Measurements from ENCODE around the gene SLC25A41. TPM values are rescaled to one million over a fixed set of nuclear protein-coding genes. Genes with fewer than 3 reads are reported as not detected.

Gene SLC25A41
- total and polyA plus RNA-seq, 2 experiments from 2014 or later, result not detected

DNA sequence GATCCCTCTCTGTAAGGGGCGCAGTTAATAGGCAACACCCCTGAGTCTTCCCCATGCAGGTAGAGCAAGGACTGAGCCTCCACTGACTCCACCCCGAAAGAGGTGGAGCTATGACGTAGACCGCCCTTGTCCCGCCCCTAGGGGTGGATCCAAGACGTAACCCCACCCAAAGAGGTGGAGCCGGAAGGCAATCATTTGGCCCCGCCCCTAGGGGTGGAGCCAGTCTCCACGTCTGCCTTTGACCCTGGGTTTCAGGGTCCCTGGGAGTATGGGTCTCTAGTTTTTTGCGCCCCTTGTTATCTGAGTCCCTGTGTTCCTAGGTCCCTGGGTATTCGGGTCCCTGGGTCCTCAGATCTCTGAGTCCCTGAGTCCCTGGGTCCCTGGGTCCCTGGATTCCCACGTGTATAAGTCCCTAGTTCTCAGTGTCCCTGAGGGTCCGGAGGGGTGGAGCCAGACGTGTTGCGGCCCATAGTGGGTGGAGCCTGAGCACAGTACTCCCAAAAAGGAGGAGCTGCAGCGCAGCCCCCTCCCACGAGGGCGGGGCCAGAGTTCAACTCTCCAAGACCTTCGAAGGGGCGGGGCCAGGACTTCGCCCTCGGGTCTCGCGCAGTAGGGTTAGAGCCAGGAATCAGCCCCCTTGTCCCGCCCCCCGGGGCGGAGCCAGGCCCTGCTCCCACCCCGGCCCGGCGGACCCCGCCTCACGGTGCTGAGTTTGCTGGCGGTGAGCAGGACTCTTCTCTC lies 42.8 kb upstream of the SLC25A41 start:
- peak; percentile 76 for DNase-seq
- no peak for TF ChIP-seq EZH2 (IDR thresholded peaks at IDR 0.05; ENCODE audit: insufficient read depth, poor library complexity, severe bottlenecking)
- no peak for TF ChIP-seq EZH2phosphoT487 (IDR thresholded peaks at IDR 0.05; ENCODE audit: insufficient read depth, low read depth)
- in situ Hi-C loops (cut with MboI), result no loop called here
- H2AFZ ChIP-seq, result peak overlapping the region; percentile 38; the same call in 1 of the 2 replicates
- WGBS, 2 experiments (ENCODE audit: low coverage in 1 of 2, low lambda C conversion rate in 2 of 2, missing lambda C conversion rate in 2 of 2), result 7 to 9% methylated on average over 19 of the region's 33 CpGs
- H3F3A ChIP-seq (ENCODE audit: insufficient read depth), result no peaks in the 10 kb centered on the region
- H3K4me2 ChIP-seq (ENCODE audit: unreplicated experiment), result no peak overlapping the region
- no peak overlapping the region; the same call in 1 of the 2 replicates for H3K4me3 ChIP-seq
- H3K9ac ChIP-seq, result no peak overlapping the region
- no peaks in the 10 kb centered on the region for H3K79me2 ChIP-seq (ENCODE audit: insufficient read depth)
- no peaks in the 10 kb centered on the region for H3K9me2 ChIP-seq (ENCODE audit: insufficient read depth)
- H3K36me3 ChIP-seq (ENCODE audit: low read depth), result no peaks in the 10 kb centered on the region
- no peaks in the 10 kb centered on the region for H3K4me1 ChIP-seq (ENCODE audit: insufficient read depth)
- H3K27ac ChIP-seq, result no peak overlapping the region
- 0 out of 2 replicates have a peak, but pooled peaks cover 12% of the 10 kb centered on the region for H3K27me3 ChIP-seq (replicated peaks; ENCODE audit: insufficient read depth)
- H4K20me1 ChIP-seq (ENCODE audit: insufficient read depth), result no peaks in the 10 kb centered on the region
- no peaks in the 10 kb centered on the region for H3K9me3 ChIP-seq (ENCODE audit: low read depth)

- Histone ChIP-seq H3F3A (ENCODE audit: insufficient read depth) (no peaks in the 10 kb centered on the region), H3K4me1 (ENCODE audit: insufficient read depth) (no peaks in the 10 kb centered on the region), H3K4me3 (no peak overlapping the region), H3K9ac (no peak overlapping the region), H3K79me2 (ENCODE audit: insufficient read depth) (no peaks in the 10 kb centered on the region), H3K9me2 (ENCODE audit: insufficient read depth) (no peaks in the 10 kb centered on the region), H3K27me3 (replicated peaks; ENCODE audit: insufficient read depth) (0 out of 2 replicates have a peak, but pooled peaks cover 12% of the 10 kb centered on the region), H3K4me2 (ENCODE audit: unreplicated experiment) (no peak overlapping the region), H3K36me3 (ENCODE audit: low read depth) (no peaks in the 10 kb centered on the region), H4K20me1 (ENCODE audit: insufficient read depth) (no peaks in the 10 kb centered on the region), H2AFZ (no peak overlapping the region), H3K9me3 (ENCODE audit: low read depth) (no peaks in the 10 kb centered on the region), H3K27ac (no peak overlapping the region)
- WGBS, 2 experiments (ENCODE audit: low coverage in 1 of 2, low lambda C conversion rate in 2 of 2, missing lambda C conversion rate in 2 of 2), result 8 to 9% methylated on average over 39 to 49 of the region's 52 CpGs
- no peak for TF ChIP-seq EZH2 (IDR thresholded peaks at IDR 0.05; ENCODE audit: insufficient read depth, poor library complexity, severe bottlenecking)
- no peak for TF ChIP-seq EZH2phosphoT487 (IDR thresholded peaks at IDR 0.05; ENCODE audit: insufficient read depth, low read depth)
- in situ Hi-C loops (cut with MboI), result no loop called here
- DNase-seq, result no peak
These were observed 42.0 kb upstream of the SLC25A41 start for GRCh38 chr19:6475321-6476108.

DNA sequence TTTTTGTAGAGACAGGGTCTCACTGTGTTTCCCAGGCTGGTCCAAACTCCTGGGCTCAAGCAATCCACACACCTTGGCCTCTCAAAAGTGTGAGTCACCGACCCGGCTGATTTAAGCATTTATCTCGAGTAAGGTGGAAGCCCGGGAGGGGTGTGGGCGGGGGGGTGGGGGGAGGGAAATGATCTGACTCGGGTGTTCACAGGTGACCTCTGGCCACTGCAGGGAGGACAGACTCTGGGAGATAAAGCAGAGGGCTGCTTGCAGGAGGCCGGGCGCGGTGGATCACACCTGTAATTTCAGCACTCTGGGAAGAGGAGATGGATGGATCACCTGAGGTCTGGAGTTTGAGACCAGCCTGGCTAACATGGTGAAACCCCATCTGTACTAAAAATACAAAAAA lies 40.1 kb upstream of the SLC25A41 start:
- H3K4me3 ChIP-seq, result no peak overlapping the region
- H3K36me3 ChIP-seq (ENCODE audit: low read depth), result no peaks in the 10 kb centered on the region
- H3K4me1 ChIP-seq (ENCODE audit: insufficient read depth), result no peaks in the 10 kb centered on the region
- H3K9me2 ChIP-seq (ENCODE audit: insufficient read depth), result no peaks in the 10 kb centered on the region
- no peaks in the 10 kb centered on the region for H4K20me1 ChIP-seq (ENCODE audit: insufficient read depth)
- H3K4me2 ChIP-seq (ENCODE audit: unreplicated experiment), result no peak overlapping the region
- no peak for DNase-seq
- no peaks in the 10 kb centered on the region for H3F3A ChIP-seq (ENCODE audit: insufficient read depth)
- no peaks in the 10 kb centered on the region for H3K9me3 ChIP-seq (ENCODE audit: low read depth)
- in situ Hi-C loops (cut with MboI), result no loop called here
- 86 to 100% methylated on average over 2 to 9 of the region's 9 CpGs for WGBS, 2 experiments (ENCODE audit: low coverage in 1 of 2, low lambda C conversion rate in 2 of 2, missing lambda C conversion rate in 2 of 2)
- TF ChIP-seq EZH2phosphoT487 (IDR thresholded peaks at IDR 0.05; ENCODE audit: insufficient read depth, low read depth) (no peak), EZH2 (IDR thresholded peaks at IDR 0.05; ENCODE audit: insufficient read depth, poor library complexity, severe bottlenecking) (no peak)
- H3K9ac ChIP-seq, result no peak overlapping the region
- H2AFZ ChIP-seq, result no peak overlapping the region
- H3K79me2 ChIP-seq (ENCODE audit: insufficient read depth), result no peaks in the 10 kb centered on the region
- H3K27ac ChIP-seq, result no peak overlapping the region
- H3K27me3 ChIP-seq (replicated peaks; ENCODE audit: insufficient read depth), result 0 out of 2 replicates have a peak, but pooled peaks cover 12% of the 10 kb centered on the region

DNA sequence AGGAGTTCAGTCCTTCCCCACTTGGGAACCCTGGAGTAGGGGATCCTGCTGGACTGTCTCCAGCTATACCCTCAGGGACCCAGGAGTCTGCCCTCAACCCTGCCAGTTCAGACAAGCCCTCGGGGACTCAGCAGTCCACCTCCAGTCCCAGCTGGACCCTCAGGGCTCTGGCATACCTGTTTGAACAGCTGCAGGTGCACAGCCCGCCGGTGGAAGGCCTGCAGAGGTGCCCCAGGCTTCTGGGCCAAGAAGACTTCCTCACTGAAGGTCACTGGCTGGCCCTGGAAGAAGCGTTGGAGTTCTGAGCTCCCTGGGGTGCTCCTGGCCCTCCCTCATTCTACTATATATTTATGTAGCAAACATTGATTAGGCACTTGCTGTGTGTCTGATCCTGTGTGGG lies 39.1 kb upstream of the SLC25A41 start:
- TF ChIP-seq EZH2 (IDR thresholded peaks at IDR 0.05; ENCODE audit: insufficient read depth, poor library complexity, severe bottlenecking) (no peak), EZH2phosphoT487 (IDR thresholded peaks at IDR 0.05; ENCODE audit: insufficient read depth, low read depth) (no peak)
- in situ Hi-C loops (cut with MboI), result no loop called here
- DNase-seq, result no peak

More for the DNA sequence above, 39.1 kb upstream of the SLC25A41 start:
- Histone ChIP-seq H4K20me1 (ENCODE audit: insufficient read depth) (no peaks in the 10 kb centered on the region), H3K36me3 (ENCODE audit: low read depth) (no peaks in the 10 kb centered on the region), H3K4me1 (ENCODE audit: insufficient read depth) (no peaks in the 10 kb centered on the region), H3K79me2 (ENCODE audit: insufficient read depth) (no peaks in the 10 kb centered on the region), H3K4me2 (ENCODE audit: unreplicated experiment) (no peak overlapping the region), H3K9me2 (ENCODE audit: insufficient read depth) (no peaks in the 10 kb centered on the region), H2AFZ (no peak overlapping the region), H3K27me3 (replicated peaks; ENCODE audit: insufficient read depth) (peaks cover 18% of the 10 kb centered on the region), H3K27ac (no peak overlapping the region), H3K9ac (no peak overlapping the region), H3K4me3 (no peak overlapping the region), H3F3A (ENCODE audit: insufficient read depth) (no peaks in the 10 kb centered on the region), H3K9me3 (ENCODE audit: low read depth) (no peaks in the 10 kb centered on the region)
- WGBS, 2 experiments (ENCODE audit: low coverage in 1 of 2, low lambda C conversion rate in 2 of 2, missing lambda C conversion rate in 2 of 2), result 43 to 67% methylated on average over 4 of the region's 4 CpGs
